HG03060 (cell line): Measurements from ENCODE around the gene CFAP68.
A peak's percentile ranks its signal among the peaks of the same experiment; 100 is the strongest.

Source experiments
- ATAC-seq: cut with Tn5 transposase; IDR thresholded peaks from one replicate; pipeline ENCODE4 v1.9.1; 2021; ENCODE audit warnings: low read depth, moderate number of reproducible peaks; ENCODE audit not compliant: unreplicated experiment

Gene CFAP68

GRCh38 chr11:111878849-111879636 lies at the start of gene CFAP68, which contains the start of gene FDXACB1:
Gene CFAP68, plus strand, starts transcription at chr11:111879541. Its CDS starts 20 bp downstream, at chr11:111879561.
Gene FDXACB1, minus strand, starts transcription at chr11:111879165. Its CDS starts 33 bp downstream, at chr11:111879132.
- ATAC-seq: peak; percentile 70

- no peak for ATAC-seq
These were observed 45.8 kb upstream of the CFAP68 start for GRCh38 chr11:111833524-111833923.

- no peak for ATAC-seq
These were observed 44.7 kb upstream of the CFAP68 start for GRCh38 chr11:111834432-111835163.

GRCh38 chr11:111835665-111836064 lies 43.7 kb upstream of the CFAP68 start:
- no peak for ATAC-seq

- ATAC-seq: no peak
These were observed 43.2 kb upstream of the CFAP68 start for GRCh38 chr11:111836162-111836561.

- ATAC-seq: peak; percentile 59
These were observed 42.6 kb upstream of the CFAP68 start for GRCh38 chr11:111836721-111837120.

GRCh38 chr11:111837366-111837891 lies 41.9 kb upstream of the CFAP68 start:
- ATAC-seq: no peak

GRCh38 chr11:111838054-111838453 lies 41.3 kb upstream of the CFAP68 start:
- no peak for ATAC-seq

GRCh38 chr11:111840143-111840542 lies 39.2 kb upstream of the CFAP68 start:
- no peak for ATAC-seq

- peak; percentile 40 for ATAC-seq
These were observed 37.8 kb upstream of the CFAP68 start for GRCh38 chr11:111841370-111842053.

GRCh38 chr11:111843661-111844060 lies 35.7 kb upstream of the CFAP68 start:
- ATAC-seq: no peak

GRCh38 chr11:111845276-111846028 lies 33.9 kb upstream of the CFAP68 start:
- no peak for ATAC-seq

- ATAC-seq: no peak
These were observed 33.3 kb upstream of the CFAP68 start for GRCh38 chr11:111846063-111846462.

- no peak for ATAC-seq
These were observed 32.7 kb upstream of the CFAP68 start for GRCh38 chr11:111846636-111847035.

- ATAC-seq: no peak
These were observed 29.7 kb upstream of the CFAP68 start for GRCh38 chr11:111849631-111850030.

GRCh38 chr11:111851067-111851466 lies 28.3 kb upstream of the CFAP68 start:
- ATAC-seq: no peak

- ATAC-seq: no peak
These were observed 27.7 kb upstream of the CFAP68 start for GRCh38 chr11:111851636-111852035.

GRCh38 chr11:111852103-111852502 lies 27.2 kb upstream of the CFAP68 start:
- ATAC-seq: no peak

GRCh38 chr11:111855506-111855905 lies 23.8 kb upstream of the CFAP68 start:
- ATAC-seq: no peak

GRCh38 chr11:111860257-111860656 lies 19.1 kb upstream of the CFAP68 start:
- no peak for ATAC-seq
